ENCODE measurements around the gene CLDN4. TPM values are rescaled to one million over a fixed set of nuclear protein-coding genes. Genes with fewer than 3 reads are reported as not detected.

The CLDN4 gene
- total and polyA plus RNA-seq, 2 donors from 2014 or later: 82.6 to 342 TPM

DNA sequence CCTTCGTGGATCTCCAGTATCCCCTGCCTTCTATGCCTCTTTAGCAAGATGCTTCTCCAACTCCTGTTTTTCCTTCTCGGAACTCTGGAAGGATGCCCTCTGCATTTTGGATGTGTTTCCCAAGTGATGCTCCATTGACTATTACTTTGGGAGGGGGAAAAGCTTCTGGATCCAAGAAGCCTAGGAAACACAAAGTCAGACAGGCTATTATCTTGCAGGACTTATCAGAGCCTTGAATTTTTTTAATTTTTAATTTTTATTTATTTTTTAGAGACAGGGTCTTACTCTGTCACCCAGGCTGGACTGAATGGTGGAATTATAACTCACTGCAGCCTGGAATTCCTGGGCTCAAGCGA is 51.2 kb downstream of the CLDN4 start:
- FAIRE-seq: no peak
- Histone ChIP-seq H3K4me3 (ENCODE audit: low read length in 3 of 3) (no peak overlapping the region), H3K4me1 (ENCODE audit: control insufficient read depth in 2 of 3, insufficient read depth in 2 of 3, low read depth in 1 of 3, low read length in 3 of 3) (peaks cover 0 to 8% (median 0%) of the 10 kb centered on the region in 3 donors), H3K27me3 (ENCODE audit: control insufficient read depth, insufficient read depth, low read length) (no peaks in the 10 kb centered on the region), H3K36me3 (ENCODE audit: control insufficient read depth in 2 of 3, insufficient read depth in 3 of 3, low read length in 3 of 3) (no peaks in the 10 kb centered on the region), H3K9ac (ENCODE audit: low read length in 3 of 3) (no peak overlapping the region), H3K9me3 (ENCODE audit: control insufficient read depth in 2 of 3, insufficient read depth in 1 of 3, low read length in 3 of 3) (no peaks in the 10 kb centered on the region), H3K27ac (ENCODE audit: low read depth in 2 of 2, low read length in 2 of 2) (no peak overlapping the region)
- TF ChIP-seq, protein P1, sequence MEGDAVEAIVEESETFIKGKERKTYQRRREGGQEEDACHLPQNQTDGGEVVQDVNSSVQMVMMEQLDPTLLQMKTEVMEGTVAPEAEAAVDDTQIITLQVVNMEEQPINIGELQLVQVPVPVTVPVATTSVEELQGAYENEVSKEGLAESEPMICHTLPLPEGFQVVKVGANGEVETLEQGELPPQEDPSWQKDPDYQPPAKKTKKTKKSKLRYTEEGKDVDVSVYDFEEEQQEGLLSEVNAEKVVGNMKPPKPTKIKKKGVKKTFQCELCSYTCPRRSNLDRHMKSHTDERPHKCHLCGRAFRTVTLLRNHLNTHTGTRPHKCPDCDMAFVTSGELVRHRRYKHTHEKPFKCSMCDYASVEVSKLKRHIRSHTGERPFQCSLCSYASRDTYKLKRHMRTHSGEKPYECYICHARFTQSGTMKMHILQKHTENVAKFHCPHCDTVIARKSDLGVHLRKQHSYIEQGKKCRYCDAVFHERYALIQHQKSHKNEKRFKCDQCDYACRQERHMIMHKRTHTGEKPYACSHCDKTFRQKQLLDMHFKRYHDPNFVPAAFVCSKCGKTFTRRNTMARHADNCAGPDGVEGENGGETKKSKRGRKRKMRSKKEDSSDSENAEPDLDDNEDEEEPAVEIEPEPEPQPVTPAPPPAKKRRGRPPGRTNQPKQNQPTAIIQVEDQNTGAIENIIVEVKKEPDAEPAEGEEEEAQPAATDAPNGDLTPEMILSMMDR (IDR thresholded peaks at IDR 0.05; ENCODE audit: borderline replicate concordance, extremely low read depth, insufficient read depth): no peak
- DNase-seq: no peak
- intact Hi-C loops (cut with DNase I): no loop called here

Other genes starting within 250 kb of the CLDN4 start
- gene MLXIPL, start 206.5 kb upstream of the CLDN4 start, total RNA-seq: 26.2 TPM
- 27.9 TPM for gene MLXIPL, start 206.5 kb upstream of the CLDN4 start, polyA plus RNA-seq (ENCODE audit: insufficient read depth, low read depth, low replicate concordance)
- 13.2 TPM for gene VPS37D, start 163.2 kb upstream of the CLDN4 start, total RNA-seq
- 19.3 TPM for gene VPS37D, start 163.2 kb upstream of the CLDN4 start, polyA plus RNA-seq (ENCODE audit: insufficient read depth, low read depth, low replicate concordance)
- 15.0 TPM for gene DNAJC30, start 147.5 kb upstream of the CLDN4 start, total RNA-seq
- 28.6 TPM for gene DNAJC30, start 147.5 kb upstream of the CLDN4 start, polyA plus RNA-seq (ENCODE audit: insufficient read depth, low read depth, low replicate concordance)
- 61.0 TPM for gene BUD23, start 147.4 kb upstream of the CLDN4 start, total RNA-seq
- 92.7 TPM for gene BUD23, start 147.4 kb upstream of the CLDN4 start, polyA plus RNA-seq (ENCODE audit: insufficient read depth, low read depth, low replicate concordance)
- 7.4 TPM for gene STX1A, start 111.3 kb upstream of the CLDN4 start, total RNA-seq
- 2.2 TPM for gene STX1A, start 111.3 kb upstream of the CLDN4 start, polyA plus RNA-seq (ENCODE audit: insufficient read depth, low read depth, low replicate concordance)
- 95.7 TPM for gene ABHD11, start 92.2 kb upstream of the CLDN4 start, total RNA-seq
- gene ABHD11, start 92.2 kb upstream of the CLDN4 start, polyA plus RNA-seq (ENCODE audit: insufficient read depth, low read depth, low replicate concordance): 55.3 TPM
- 180 TPM for gene CLDN3, start 60.7 kb upstream of the CLDN4 start, total RNA-seq
- 76.5 TPM for gene CLDN3, start 60.7 kb upstream of the CLDN4 start, polyA plus RNA-seq (ENCODE audit: insufficient read depth, low read depth, low replicate concordance)
- 19.3 TPM for gene METTL27, start 11.5 kb downstream of the CLDN4 start, total RNA-seq
- 12.9 TPM for gene METTL27, start 11.5 kb downstream of the CLDN4 start, polyA plus RNA-seq (ENCODE audit: insufficient read depth, low read depth, low replicate concordance)
- gene TMEM270, start 30.2 kb downstream of the CLDN4 start, total RNA-seq: 0.50 TPM
- gene TMEM270, start 30.2 kb downstream of the CLDN4 start, polyA plus RNA-seq (ENCODE audit: insufficient read depth, low read depth, low replicate concordance): not detected
- gene ELN, start 197.2 kb downstream of the CLDN4 start, total RNA-seq: 44.8 TPM
- 14.9 TPM for gene ELN, start 197.2 kb downstream of the CLDN4 start, polyA plus RNA-seq (ENCODE audit: insufficient read depth, low read depth, low replicate concordance)

All from kidney (tissue), 14 donors.